Smooth muscle cell (in vitro differentiated cells): Measurements from ENCODE around the gene TGIF1. TPM values are rescaled to one million over a fixed set of nuclear protein-coding genes. Genes with fewer than 3 reads are reported as not detected.

ENCODE experiments used
- DNase-seq: peaks from one replicate; lab custom pipeline; 2025; ENCODE audit not compliant: unreplicated experiment; lab: John Stamatoyannopoulos, UW
- H2AFZ ChIP-seq: fragments of 200-600 bp; sonication (generic); 2 replicates; pipeline ENCODE4 v1.6.0; 2016; ENCODE audit warnings: antibody characterized with exemption, low read depth, mild to moderate bottlenecking
- H3F3A ChIP-seq: fragments of 200-600 bp; sonication (generic); 2 replicates; pipeline ENCODE4 v1.6.0; 2017; ENCODE audit warnings: antibody characterized with exemption, low read depth
- H3K27ac ChIP-seq: fragments of 200-600 bp; sonication (generic); 2 replicates; pipeline ENCODE4 v1.5.1; 2016; ENCODE audit warnings: low read depth, mild to moderate bottlenecking
- H3K27me3 ChIP-seq: fragments of 200-600 bp; sonication (generic); 2 replicates; pipeline ENCODE4 v1.6.1; 2016; ENCODE audit warnings: low read depth, mild to moderate bottlenecking
- H3K36me3 ChIP-seq: fragments of 200-600 bp; sonication (generic); 2 replicates; pipeline ENCODE4 v1.5.1; 2016; ENCODE audit warnings: low read depth
- H3K4me1 ChIP-seq: fragments of 200-600 bp; sonication (generic); 2 replicates; pipeline ENCODE4 v1.5.1; 2016; ENCODE audit warnings: low read depth
- H3K4me2 ChIP-seq: fragments of 200-600 bp; sonication (generic); 2 replicates; pipeline ENCODE4 v1.6.0; 2016; ENCODE audit warnings: mild to moderate bottlenecking
- H3K4me3 ChIP-seq: fragments of 200-600 bp; sonication (generic); 2 replicates; pipeline ENCODE4 v1.5.1; 2016; ENCODE audit warnings: mild to moderate bottlenecking
- H3K79me2 ChIP-seq: fragments of 200-600 bp; sonication (generic); 2 replicates; pipeline ENCODE4 v1.6.0; 2016; ENCODE audit warnings: low read depth, mild to moderate bottlenecking
- H3K9ac ChIP-seq: fragments of 200-600 bp; sonication (generic); 2 replicates; pipeline ENCODE4 v1.6.0; 2016; ENCODE audit warnings: low read depth
- H3K9me3 ChIP-seq: fragments of 200-600 bp; sonication (generic); replicated peaks from 2 replicates; pipeline ENCODE4 v1.5.1; 2016; ENCODE audit warnings: low read depth
- H4K20me1 ChIP-seq: fragments of 200-600 bp; sonication (generic); 2 replicates; pipeline ENCODE4 v1.6.0; 2016; ENCODE audit warnings: low read depth
- CTCF ChIP-seq: fragments of 200-600 bp; sonication (generic); IDR thresholded peaks from 2 replicates; pipeline ENCODE4 v1.5.1; 2017; ENCODE audit warnings: borderline replicate concordance, mild to moderate bottlenecking, antibody characterized with exemption; ENCODE audit not compliant: insufficient read depth, poor library complexity, severe bottlenecking
- WGBS: methylation state at CpG from one replicate; pipeline ENCODE4 v1.1.7; 2016; ENCODE audit warnings: low lambda C conversion rate; 5-methylcytosine and 5-hydroxymethylcytosine counted together
- polyA plus RNA-seq: library from polyadenylated mRNA; unstranded; fragments of >200 nt; fragmentation: Nextera tagmentation; extraction: Ambion mirVana; gene quantifications from 2 replicates; pipeline ENCODE4 v1.2.1, GENCODE V29; 2016
- total RNA-seq: library from RNA; depleted of rRNA; stranded (reverse); fragments of >200 nt; gene quantifications from 2 replicates; pipeline ENCODE4 v1.2.3, GENCODE V29; 2014

Gene TGIF1
- total and polyA plus RNA-seq, 2 experiments from 2014 or later: 96.7 to 165 TPM

- H4K20me1 ChIP-seq: peaks cover 58% of the 10 kb centered on the region
- no peak for TF ChIP-seq CTCF
- H3F3A ChIP-seq: peaks cover 55% of the 10 kb centered on the region
- no peaks in the 10 kb centered on the region for H3K9me3 ChIP-seq
- no peak for DNase-seq
- H2AFZ ChIP-seq: no peak overlapping the region
- peaks cover 61% of the 10 kb centered on the region for H3K79me2 ChIP-seq
- no peaks in the 10 kb centered on the region for H3K27me3 ChIP-seq
- H3K27ac ChIP-seq: peak overlapping the region; percentile 99
- H3K4me1 ChIP-seq: peaks cover 68% of the 10 kb centered on the region
- H3K4me3 ChIP-seq: no peak overlapping the region
- peak overlapping the region; percentile 52 for H3K4me2 ChIP-seq
- WGBS: 31% methylated on average over 3 of the region's 3 CpGs
- H3K36me3 ChIP-seq: peaks cover 5% of the 10 kb centered on the region
- H3K9ac ChIP-seq: peak overlapping the region; percentile 9
These were observed 8.4 kb downstream of the TGIF1 start for GRCh38 chr18:3458378-3458777.

- Histone ChIP-seq H2AFZ (no peak overlapping the region), H3K9ac (peak overlapping the region; percentile 9), H3K4me3 (no peak overlapping the region), H3K4me1 (peaks cover 63% of the 10 kb centered on the region), H3K4me2 (peak overlapping the region; percentile 52), H4K20me1 (peaks cover 52% of the 10 kb centered on the region), H3F3A (peaks cover 50% of the 10 kb centered on the region), H3K27ac (peak overlapping the region; percentile 99), H3K27me3 (no peaks in the 10 kb centered on the region), H3K9me3 (no peaks in the 10 kb centered on the region), H3K79me2 (peaks cover 56% of the 10 kb centered on the region), H3K36me3 (peaks cover 5% of the 10 kb centered on the region)
- 71% methylated on average over 5 of the region's 5 CpGs for WGBS
- TF ChIP-seq CTCF: no peak
- DNase-seq: no peak
These were observed 9.2 kb downstream of the TGIF1 start for GRCh38 chr18:3458952-3459853.

- peak overlapping the region; percentile 63 for H3K27ac ChIP-seq
- 98% methylated on average over 4 of the region's 4 CpGs for WGBS
- no peak overlapping the region for H3K4me3 ChIP-seq
- no peaks in the 10 kb centered on the region for H3K27me3 ChIP-seq
- H3K9me3 ChIP-seq: no peaks in the 10 kb centered on the region
- TF ChIP-seq CTCF: no peak
- no peak overlapping the region for H3K4me2 ChIP-seq
- H3K4me1 ChIP-seq: peaks cover 50% of the 10 kb centered on the region
- H3K79me2 ChIP-seq: peaks cover 39% of the 10 kb centered on the region
- DNase-seq: no peak
- peaks cover 45% of the 10 kb centered on the region for H3F3A ChIP-seq
- H4K20me1 ChIP-seq: peaks cover 35% of the 10 kb centered on the region
- no peak overlapping the region for H2AFZ ChIP-seq
- H3K36me3 ChIP-seq: peaks cover 5% of the 10 kb centered on the region
- no peak overlapping the region for H3K9ac ChIP-seq
These were observed 10.9 kb downstream of the TGIF1 start for GRCh38 chr18:3460823-3461398.
